GM23338 (cell line): ENCODE measurements around the gene STOX2. TPM values are rescaled to one million over a fixed set of nuclear protein-coding genes. Genes with fewer than 3 reads are reported as not detected.

Source experiments
- ATAC-seq: fragments of 200-7000 bp; cut with Tn5 transposase; 3 replicates; pipeline ENCODE4 v1.9.1; 2020
- DNase-seq: peaks from one replicate; pipeline ENCODE4 v3.0.0-alpha.2; 2015; ENCODE audit warnings: low spot score
- H2AFZ ChIP-seq: fragments of 200-600 bp; sonication (generic); 2 replicates; pipeline ENCODE4 v1.8.0; 2016; ENCODE audit warnings: antibody characterized with exemption, mild to moderate bottlenecking, moderate library complexity
- H3F3A ChIP-seq: fragments of 200-600 bp; sonication (generic); replicated peaks from 2 replicates; pipeline ENCODE4 v1.8.0; 2017; ENCODE audit warnings: antibody characterized with exemption, mixed run types, low read depth
- H3K27ac ChIP-seq: fragments of 200-600 bp; sonication (generic); 2 replicates; pipeline ENCODE4 v1.6.1; 2016; ENCODE audit warnings: low read depth
- H3K27me3 ChIP-seq: fragments of 200-600 bp; sonication (generic); 2 replicates; pipeline ENCODE4 v1.8.0; 2016; ENCODE audit warnings: mild to moderate bottlenecking, mixed run types, moderate library complexity; ENCODE audit not compliant: insufficient read depth
- H3K36me3 ChIP-seq: fragments of 200-600 bp; sonication (generic); 2 replicates; pipeline ENCODE4 v1.8.0; 2016; ENCODE audit warnings: mild to moderate bottlenecking; ENCODE audit not compliant: insufficient read depth
- H3K4me1 ChIP-seq: fragments of 200-600 bp; sonication (generic); 2 replicates; pipeline ENCODE4 v1.8.0; 2016; ENCODE audit warnings: mild to moderate bottlenecking, moderate library complexity; ENCODE audit not compliant: insufficient read depth
- H3K4me2 ChIP-seq: fragments of 200-600 bp; sonication (generic); 2 replicates; pipeline ENCODE4 v1.7.1; 2017; ENCODE audit warnings: mixed run types
- H3K4me3 ChIP-seq: fragments of 200-600 bp; sonication (generic); 2 replicates; pipeline ENCODE4 v1.6.1; 2016; ENCODE audit warnings: mixed run types
- H3K79me2 ChIP-seq: fragments of 200-600 bp; sonication (generic); replicated peaks from 2 replicates; pipeline ENCODE4 v1.8.0; 2017; ENCODE audit warnings: mild to moderate bottlenecking; ENCODE audit not compliant: insufficient read depth
- H3K9me2 ChIP-seq: fragments of 200-600 bp; sonication (generic); 2 replicates; pipeline ENCODE4 v1.8.0; 2017; ENCODE audit not compliant: insufficient read depth
- H4K20me1 ChIP-seq: fragments of 200-600 bp; sonication (generic); replicated peaks from 2 replicates; pipeline ENCODE4 v1.8.0; 2017; ENCODE audit warnings: mild to moderate bottlenecking; ENCODE audit not compliant: insufficient read depth
- H3K27ac Mint-ChIP-seq: 2 replicates; pipeline ENCODE4 v1.8.0; 2020; ENCODE audit warnings: inconsistent platforms, mild to moderate bottlenecking, moderate library complexity, mixed read lengths
- H3K27me3 Mint-ChIP-seq: 3 replicates; pipeline ENCODE4 v1.8.0; 2022; ENCODE audit warnings: low read depth, mild to moderate bottlenecking, moderate library complexity, mixed read lengths, inconsistent platforms; ENCODE audit not compliant: insufficient read depth, poor library complexity
- H3K36me3 Mint-ChIP-seq: 3 replicates; pipeline ENCODE4 v1.8.0; 2021; ENCODE audit warnings: low read depth, mild to moderate bottlenecking, inconsistent platforms, moderate library complexity, mixed read lengths
- H3K4me1 Mint-ChIP-seq: 3 replicates; pipeline ENCODE4 v1.8.0; 2020; ENCODE audit warnings: mild to moderate bottlenecking, inconsistent platforms, mixed read lengths
- H3K4me3 Mint-ChIP-seq: 3 replicates; pipeline ENCODE4 v1.8.0; 2021; ENCODE audit warnings: moderate library complexity, mild to moderate bottlenecking, inconsistent platforms, mixed read lengths
- H3K9me3 Mint-ChIP-seq: 3 replicates; pipeline ENCODE4 v1.8.0; 2020; ENCODE audit warnings: moderate library complexity, mild to moderate bottlenecking, inconsistent platforms, mixed read lengths
- CTCF ChIP-seq, 2 experiments: fragments of 200-600 bp in 1 of 2; sonication (generic) in 1 of 2; conservative IDR thresholded peaks; 2 replicates each; pipeline versions ENCODE4 v1.5.1 to v1.6.1; 2016 to 2017; ENCODE audit warnings: antibody characterized with exemption in 2 of 2, low read depth in 2 of 2, mild to moderate bottlenecking in 2 of 2, moderate library complexity in 1 of 2
- ETS1 ChIP-seq: IDR thresholded peaks from 2 replicates; pipeline ENCODE4 v1.6.1; 2016; ENCODE audit warnings: antibody characterized with exemption
- EZH2 ChIP-seq: fragments of 200-600 bp; sonication (generic); IDR thresholded peaks from one replicate; pipeline ENCODE4 v1.8.0; 2017; ENCODE audit warnings: antibody characterized with exemption, mild to moderate bottlenecking, low read depth; ENCODE audit not compliant: unreplicated experiment
- EZH2phosphoT487 ChIP-seq: fragments of 200-600 bp; sonication (generic); IDR thresholded peaks from one replicate; pipeline ENCODE4 v1.8.1; 2018; ENCODE audit warnings: antibody characterized with exemption; ENCODE audit not compliant: unreplicated experiment
- JUNB ChIP-seq: IDR thresholded peaks from one replicate; pipeline ENCODE4 v1.6.1; 2016; ENCODE audit warnings: antibody characterized with exemption; ENCODE audit not compliant: unreplicated experiment
- NANOG ChIP-seq: IDR thresholded peaks from 2 replicates; pipeline ENCODE4 v1.6.1; 2016; ENCODE audit warnings: antibody characterized with exemption, borderline replicate concordance
- REST ChIP-seq: IDR thresholded peaks from one replicate; pipeline ENCODE4 v1.6.1; 2018; ENCODE audit warnings: antibody characterized with exemption; ENCODE audit not compliant: unreplicated experiment
- STAT1 ChIP-seq: IDR thresholded peaks from one replicate; pipeline ENCODE4 v1.6.1; 2016; ENCODE audit warnings: antibody characterized with exemption; ENCODE audit not compliant: unreplicated experiment
- ZNF114 ChIP-seq: fragments of 250-450 bp; sonication (Bioruptor Pico); IDR thresholded peaks from 2 replicates; pipeline ENCODE4 v1.5.0; 2020; ENCODE audit warnings: mild to moderate bottlenecking, moderate library complexity
- ZNF331 ChIP-seq: fragments of 250-450 bp; sonication (Bioruptor Pico); IDR thresholded peaks from 2 replicates; pipeline ENCODE4 v1.5.0; 2020; ENCODE audit warnings: low read depth, mild to moderate bottlenecking, moderate library complexity
- polyA plus RNA-seq: library from polyadenylated mRNA; unstranded; fragments of >200 nt; fragmentation: Nextera tagmentation; extraction: Ambion mirVana; gene quantifications from 2 replicates; pipeline ENCODE4 v1.2.1, GENCODE V29; 2016
- total RNA-seq: library from RNA; depleted of rRNA; stranded (reverse); fragments of >200 nt; shearing (Covaris generic); gene quantifications from 2 replicates; pipeline ENCODE4 v1.2.3, GENCODE V29; 2014

STOX2 gene
- total and polyA plus RNA-seq, 2 experiments from 2014 or later = 19.8 to 20.6 TPM

- Histone ChIP-seq H4K20me1 (peaks cover 10% of the 10 kb centered on the region), H3K79me2 (peaks cover 98% of the 10 kb centered on the region), H3K27ac (no peak overlapping the region)
Observed at GRCh38 chr4:183915976-183916375, 10.9 kb downstream of the STOX2 start.

GRCh38 chr4:183918696-183919095, 13.6 kb downstream of the STOX2 start:
- Histone ChIP-seq H3K9me2 (no peaks in the 10 kb centered on the region), H3K4me3 (no peak overlapping the region), H3F3A (no peaks in the 10 kb centered on the region), H2AFZ (no peak overlapping the region), H3K79me2 (peaks cover 98% of the 10 kb centered on the region), H4K20me1 (peaks cover 15% of the 10 kb centered on the region), H3K4me1 (peaks cover 15% of the 10 kb centered on the region), H3K27ac (no peak overlapping the region; the same call in 1 of the 2 replicates), H3K27me3 (no peaks in the 10 kb centered on the region), H3K36me3 (no peaks in the 10 kb centered on the region), H3K4me2 (no peak overlapping the region)
- Mint-ChIP-seq H3K4me3 (no peak overlapping the region), H3K9me3 (no peaks in the 10 kb centered on the region), H3K27me3 (peaks cover 2% of the 10 kb centered on the region), H3K4me1 (peaks cover 29% of the 10 kb centered on the region), H3K27ac (no peak overlapping the region), H3K36me3 (peaks cover 12% of the 10 kb centered on the region; the same call in 2 of the 3 replicates)
- no peak for ATAC-seq
- no peak for DNase-seq
- TF ChIP-seq ZNF331 (CRISPR knock-in tag) = no peak
- TF ChIP-seq EZH2 = no peak
- no peak for TF ChIP-seq NANOG
- TF ChIP-seq STAT1 = no peak
- no peak for TF ChIP-seq CTCF (conservative IDR thresholded peaks at IDR 0.05; ENCODE audit: low read depth in 2 of 2)

More at GRCh38 chr4:183915976-183916375, 10.9 kb downstream of the STOX2 start:
- TF ChIP-seq EZH2phosphoT487 (no peak), EZH2 (no peak), ZNF114 (CRISPR knock-in tag) (no peak), REST (no peak), NANOG (no peak), ETS1 (no peak), JUNB (no peak), ZNF331 (CRISPR knock-in tag) (no peak)
- Mint-ChIP-seq H3K4me3 (no peak overlapping the region), H3K36me3 (no peaks in the 10 kb centered on the region), H3K9me3 (no peaks in the 10 kb centered on the region), H3K4me1 (peaks cover 27% of the 10 kb centered on the region), H3K27me3 (peaks cover 2% of the 10 kb centered on the region), H3K27ac (no peak overlapping the region)
- no peak overlapping the region for H3K4me2 ChIP-seq
- peaks cover 15% of the 10 kb centered on the region for H3K4me1 ChIP-seq
- no peaks in the 10 kb centered on the region for H3K9me2 ChIP-seq
- DNase-seq = no peak
- no peaks in the 10 kb centered on the region for H3F3A ChIP-seq
- ATAC-seq = no peak
- no peak overlapping the region for H2AFZ ChIP-seq
- H3K36me3 ChIP-seq = no peaks in the 10 kb centered on the region
- no peak overlapping the region for H3K4me3 ChIP-seq
- H3K27me3 ChIP-seq = no peaks in the 10 kb centered on the region
